Iris pigment epithelial cell (primary cell): ENCODE results near the gene BPIFA2.
"Not testable (repeated sequence)": the region's sequence is repeated elsewhere in the genome, so short reads cannot be mapped to it uniquely, and the experiment has no call there.

Experiments used
- DNase-seq: peaks from one replicate; pipeline ENCODE4 v3.0.0-alpha.2; 2011; ENCODE audit warnings: low read depth

The BPIFA2 gene

DNA sequence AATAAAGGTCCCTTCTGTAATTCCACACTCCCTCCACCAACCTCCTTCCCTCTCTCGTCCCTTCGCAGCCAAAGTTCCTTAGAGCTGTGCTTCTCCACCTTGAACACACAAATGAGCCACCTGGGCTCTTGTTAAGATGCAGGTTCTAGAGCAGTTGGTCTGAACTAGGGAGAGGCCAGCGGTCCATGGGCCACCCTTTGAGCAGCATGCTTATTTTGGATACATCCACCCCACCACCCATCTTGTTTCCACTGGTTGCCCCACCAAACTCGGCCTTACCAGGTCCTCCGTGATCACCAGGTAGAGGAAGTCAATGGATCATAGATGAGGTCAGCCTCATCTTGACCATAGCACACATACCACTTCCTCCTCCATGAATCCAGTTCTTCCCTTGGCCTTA lies 7.3 kb upstream of the BPIFA2 start:
- DNase-seq = no peak

DNA sequence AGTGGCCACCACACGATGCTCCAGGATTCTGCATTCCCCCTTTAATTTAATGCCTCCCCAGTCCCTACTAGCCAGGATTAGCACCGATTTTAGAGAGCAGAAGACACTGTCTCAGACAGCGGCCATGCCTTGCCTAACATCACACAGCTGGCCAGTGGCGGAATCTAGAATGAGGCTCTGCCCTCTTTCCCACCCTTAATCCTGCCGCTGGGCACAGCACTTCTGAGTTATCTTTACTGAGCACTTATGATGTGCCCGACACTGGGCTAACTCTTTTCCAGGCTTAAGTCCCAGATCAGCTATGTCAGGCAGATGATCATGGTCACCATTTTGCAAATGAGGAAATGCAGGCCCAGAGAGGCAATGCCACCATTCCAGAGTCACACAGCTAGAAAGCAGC lies 5.6 kb upstream of the BPIFA2 start:
- DNase-seq = no peak

- no peak for DNase-seq
These were observed 5.2 kb upstream of the BPIFA2 start for GRCh38 chr20:33162753-33163152.

DNA sequence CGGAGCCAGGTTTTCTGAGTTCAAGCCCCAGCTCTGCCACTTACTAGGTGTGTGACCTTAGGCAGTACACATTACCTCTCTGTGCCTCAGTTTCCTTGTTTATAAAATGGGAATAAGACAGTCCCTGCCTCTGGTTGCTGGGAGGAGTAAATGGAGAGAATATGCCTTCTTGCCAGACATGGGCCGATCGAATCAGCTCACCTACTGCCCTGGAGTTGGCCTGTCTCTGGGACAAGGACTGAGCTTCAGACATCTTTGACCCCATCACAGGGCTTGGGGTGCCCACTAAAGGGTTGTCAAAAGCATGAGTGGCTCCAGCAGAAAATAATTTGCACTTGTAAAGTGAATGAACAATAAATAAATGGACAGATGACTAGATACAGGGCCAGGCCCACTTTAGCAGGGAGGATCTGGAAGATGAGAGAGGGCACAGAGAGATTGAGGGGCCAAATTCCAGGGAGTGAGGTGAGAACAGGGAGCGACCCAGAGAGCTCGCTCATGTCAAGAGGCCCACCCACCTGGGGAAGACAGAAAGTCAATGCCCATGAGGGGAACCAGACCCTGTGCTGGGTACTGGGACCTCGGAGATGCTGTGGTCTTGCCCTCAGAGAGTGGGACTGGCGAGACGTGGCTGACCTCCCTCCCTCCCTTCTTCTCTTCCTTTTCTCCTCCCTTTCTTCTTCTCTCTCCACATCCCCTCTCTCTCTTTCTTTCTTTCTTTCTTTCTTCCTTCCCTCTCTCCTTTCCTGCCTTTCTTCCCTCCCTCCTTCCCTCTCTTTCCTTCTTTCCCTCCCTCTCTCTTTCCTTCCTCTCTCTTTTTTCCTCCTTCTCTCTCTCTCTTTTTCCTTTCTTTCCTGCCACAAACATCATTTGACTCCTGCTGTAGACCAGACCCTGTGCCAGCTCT lies 3.9 kb upstream of the BPIFA2 start:
- DNase-seq = no peak

DNA sequence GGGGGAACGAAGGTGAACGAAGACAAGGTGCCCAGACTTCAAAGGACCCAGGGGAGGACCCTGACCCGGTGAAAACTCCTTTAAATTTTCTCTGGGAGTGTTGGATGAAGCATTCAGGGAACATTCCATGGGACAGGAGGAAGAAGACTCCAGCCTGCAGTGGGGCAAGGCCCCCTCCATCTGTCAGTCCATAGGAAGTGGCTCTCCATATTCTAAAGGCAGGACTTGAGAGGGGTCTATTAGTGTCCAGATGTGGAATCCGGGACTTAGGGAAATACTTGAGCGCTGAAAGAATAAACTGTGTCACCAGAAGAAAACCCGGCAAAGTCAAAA lies 3.2 kb upstream of the BPIFA2 start:
- no peak for DNase-seq

- no peak for DNase-seq
These were observed 2.4 kb upstream of the BPIFA2 start for GRCh38 chr20:33165416-33166055.

DNA sequence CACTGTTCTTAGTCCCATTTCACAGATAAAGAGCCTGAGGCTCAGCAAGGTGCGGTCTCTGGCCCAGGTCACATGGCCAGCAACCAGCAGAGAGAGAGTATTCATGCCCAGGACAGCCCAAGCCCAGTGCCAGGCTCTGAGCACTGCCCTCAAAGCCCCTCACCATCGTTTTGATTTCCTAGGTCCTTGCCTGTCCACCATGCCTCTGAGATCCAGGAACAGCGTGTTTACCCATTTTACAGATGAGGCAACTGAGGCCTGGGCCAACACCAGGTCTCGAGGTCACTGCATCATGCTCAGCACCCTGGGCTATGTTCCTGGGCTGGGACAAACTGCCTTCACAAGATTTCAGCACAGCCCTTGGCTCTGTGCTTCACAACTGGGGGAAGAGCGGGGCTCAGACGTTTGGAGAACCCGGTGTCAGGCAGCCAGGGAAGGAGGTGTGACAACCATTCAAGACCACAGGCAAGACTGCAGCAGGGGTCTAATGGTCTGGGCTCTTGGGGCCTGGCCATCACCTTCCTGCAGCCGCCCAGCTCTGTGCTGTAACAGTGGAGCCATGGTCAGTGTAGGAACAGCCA lies 1.3 kb upstream of the BPIFA2 start:
- no peak for DNase-seq

GRCh38 chr20:33169176-33169794 lies 1.3 kb downstream of the BPIFA2 start:
- peak; percentile 7 for DNase-seq

DNA sequence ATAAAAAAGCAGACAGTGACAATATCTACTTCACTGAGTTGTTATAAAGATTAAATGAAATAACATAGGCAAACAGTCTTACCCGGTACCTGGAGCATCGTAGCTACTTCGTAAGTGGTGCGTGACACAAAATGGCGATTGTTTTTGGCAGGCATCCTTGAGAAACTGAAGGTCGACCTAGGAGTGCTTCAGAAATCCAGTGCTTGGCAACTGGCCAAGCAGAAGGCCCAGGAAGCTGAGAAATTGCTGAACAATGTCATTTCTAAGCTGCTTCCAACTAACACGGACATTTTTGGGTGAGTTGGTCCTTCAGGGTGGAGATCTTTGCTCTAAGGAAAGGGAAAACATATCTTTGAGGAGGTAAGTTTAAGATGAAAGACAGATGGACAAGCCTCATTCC lies 4.8 kb downstream of the BPIFA2 start:
- peak; percentile 5 for DNase-seq

- no peak for DNase-seq
These were observed 7.2 kb downstream of the BPIFA2 start for GRCh38 chr20:33175123-33175522.

GRCh38 chr20:33176101-33176500 lies 8.1 kb downstream of the BPIFA2 start:
- no peak for DNase-seq

GRCh38 chr20:33177866-33178265 lies 9.9 kb downstream of the BPIFA2 start:
- no peak for DNase-seq

GRCh38 chr20:33178726-33179125 lies 10.8 kb downstream of the BPIFA2 start:
- DNase-seq = no peak

DNA sequence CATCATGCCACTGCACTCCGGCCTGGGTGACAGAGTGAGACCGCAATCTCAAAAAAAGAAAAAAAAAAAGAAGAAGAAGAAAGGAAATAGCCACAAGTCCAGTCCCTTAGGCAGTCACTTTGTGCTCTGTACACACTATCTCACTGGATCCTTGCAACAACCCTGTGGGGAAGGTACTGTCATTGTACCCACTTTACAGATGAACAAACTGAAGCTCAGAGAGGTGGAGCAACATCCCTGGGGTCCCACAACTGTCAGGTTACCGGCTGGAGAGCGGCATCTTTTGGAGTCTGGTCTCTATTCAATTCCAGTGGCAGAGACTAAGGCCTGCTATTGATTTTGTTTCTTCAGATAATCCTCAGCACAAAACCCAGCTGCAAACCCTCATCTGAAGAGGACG lies 12.2 kb downstream of the BPIFA2 start:
- no peak for DNase-seq

DNA sequence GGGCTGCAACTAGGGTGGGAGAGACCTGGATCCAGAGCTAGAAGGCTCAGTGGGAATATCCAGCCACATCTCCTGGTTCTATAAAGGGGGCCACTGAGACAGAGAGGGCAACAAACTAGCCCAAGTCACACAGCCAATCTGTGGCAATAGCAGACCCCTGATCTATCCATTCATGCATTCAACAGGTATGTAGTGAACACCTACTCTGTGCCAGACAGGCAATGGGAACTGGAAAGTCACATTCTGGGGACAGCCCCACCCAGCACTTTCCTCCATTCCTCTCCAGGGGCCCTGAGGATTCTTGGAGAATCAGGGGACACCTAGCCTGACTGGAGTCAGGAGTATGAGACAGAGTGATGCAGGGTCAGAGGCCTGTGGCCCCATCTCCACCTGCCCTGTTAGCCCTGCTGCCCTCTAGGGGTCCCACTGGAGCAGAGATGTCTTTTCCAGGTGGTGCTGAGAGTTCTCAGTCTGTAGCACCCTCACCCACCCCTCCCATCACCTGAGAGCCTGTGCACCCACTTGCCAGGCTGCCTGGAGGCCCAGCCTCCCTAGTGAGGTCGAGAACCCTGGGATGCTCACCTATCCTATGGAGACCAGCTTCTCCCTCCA lies 13.6 kb downstream of the BPIFA2 start:
- no peak for DNase-seq

DNA sequence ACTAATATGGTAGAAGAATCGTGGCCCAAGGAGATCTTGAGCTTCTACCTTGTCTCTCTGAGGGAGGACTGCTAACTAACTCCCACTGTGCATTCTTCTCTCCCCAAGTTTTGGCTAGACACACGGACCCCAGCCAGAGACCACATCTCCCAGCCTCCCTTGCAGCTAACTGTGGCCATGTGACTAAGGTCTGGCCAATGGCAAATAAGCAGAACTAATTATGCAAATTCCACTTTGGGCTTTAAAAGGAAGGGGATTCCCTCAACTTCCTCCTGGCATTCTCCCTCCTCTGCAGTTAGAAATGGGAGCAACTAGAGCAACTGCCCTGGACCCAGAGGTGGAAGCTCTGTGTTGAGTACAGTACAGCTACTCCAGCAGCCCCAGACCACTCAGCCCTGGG lies 15.4 kb downstream of the BPIFA2 start:
- no peak for DNase-seq

DNA sequence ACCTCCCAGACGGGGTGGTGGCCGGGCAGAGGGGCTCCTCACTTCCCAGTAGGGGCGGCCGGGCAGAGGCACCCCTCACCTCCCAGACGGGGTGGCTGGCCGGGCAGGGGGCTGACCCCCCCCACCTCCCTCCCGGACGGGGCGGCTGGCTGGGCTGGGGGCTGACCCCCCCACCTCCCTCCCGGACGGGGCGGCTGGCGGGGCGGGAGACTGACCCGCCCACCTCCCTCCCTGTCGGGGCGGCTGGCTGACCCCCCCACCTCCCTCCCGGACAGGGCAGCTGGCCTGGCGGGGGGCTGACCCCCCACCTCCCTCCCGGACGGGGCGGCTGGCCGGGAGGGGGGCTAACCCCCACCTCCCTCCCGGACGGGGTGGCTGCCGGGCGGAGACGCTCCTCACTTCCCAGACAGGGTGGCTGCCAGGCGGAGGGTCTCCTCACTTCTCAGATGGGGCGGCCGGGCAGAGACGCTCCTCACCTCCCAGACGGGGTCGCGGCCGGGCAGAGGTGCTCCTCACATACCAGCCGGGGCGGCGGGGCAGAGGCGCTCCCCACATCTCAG lies 17.2 kb downstream of the BPIFA2 start:
- DNase-seq = not testable (repeated sequence)

DNA sequence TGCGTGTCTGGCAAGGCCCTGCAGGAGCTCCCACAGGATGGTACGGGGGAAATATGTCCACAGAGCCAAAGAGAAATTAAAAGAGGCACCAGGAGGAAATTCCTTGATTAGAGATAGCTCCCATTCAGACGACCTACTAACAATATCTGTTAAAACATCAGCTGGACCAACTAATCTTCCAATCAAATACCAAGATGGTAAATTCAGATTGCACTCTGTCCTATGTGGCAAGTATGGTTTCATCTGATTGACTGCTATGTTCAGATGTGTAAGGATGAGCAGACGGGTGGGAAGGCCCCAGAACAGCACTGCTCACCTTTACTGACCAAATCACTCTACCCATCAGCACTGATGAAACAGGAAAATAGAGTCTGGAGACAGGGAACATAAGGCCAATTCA lies 19.5 kb downstream of the BPIFA2 start:
- DNase-seq = no peak

DNA sequence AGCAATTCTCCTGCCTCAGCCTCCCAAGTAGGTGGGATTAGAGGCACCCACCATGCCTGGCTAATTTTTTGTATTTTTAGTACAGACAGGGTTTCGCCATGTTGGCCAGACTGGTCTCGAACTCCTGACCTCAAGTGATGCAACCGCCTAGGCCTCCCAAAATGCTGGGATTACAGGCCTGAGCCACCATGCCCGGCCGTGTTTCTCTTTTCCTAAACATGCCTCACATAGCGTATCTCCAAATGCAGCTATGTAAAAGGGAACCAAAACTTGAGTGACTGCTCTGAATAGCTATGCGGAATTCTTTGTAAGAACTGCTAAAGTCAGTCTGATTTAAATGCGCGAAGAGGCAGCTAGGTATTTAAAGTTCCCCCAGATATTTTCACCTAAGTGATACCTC lies 20.5 kb downstream of the BPIFA2 start:
- no peak for DNase-seq

DNA sequence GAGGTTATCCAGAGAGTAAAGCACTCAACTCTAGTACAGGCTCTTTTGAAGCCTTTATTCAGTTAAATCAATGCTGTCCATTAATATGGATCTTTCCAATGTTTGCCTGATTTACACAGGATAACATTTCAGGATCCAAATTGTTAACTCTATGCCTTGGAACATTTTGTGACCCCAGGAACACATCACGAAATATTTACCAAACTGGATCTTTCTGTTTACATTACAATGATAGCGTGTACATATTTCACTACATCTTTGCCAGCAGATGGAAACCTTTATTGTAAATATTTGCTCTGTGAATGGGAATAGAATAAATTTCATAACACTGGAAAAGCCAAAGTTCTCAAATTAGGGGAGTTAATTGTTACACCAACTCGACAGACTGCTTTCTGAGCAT lies 23.5 kb downstream of the BPIFA2 start:
- DNase-seq = no peak

- no peak for DNase-seq
These were observed 24.0 kb downstream of the BPIFA2 start for GRCh38 chr20:33191955-33192354.

DNA sequence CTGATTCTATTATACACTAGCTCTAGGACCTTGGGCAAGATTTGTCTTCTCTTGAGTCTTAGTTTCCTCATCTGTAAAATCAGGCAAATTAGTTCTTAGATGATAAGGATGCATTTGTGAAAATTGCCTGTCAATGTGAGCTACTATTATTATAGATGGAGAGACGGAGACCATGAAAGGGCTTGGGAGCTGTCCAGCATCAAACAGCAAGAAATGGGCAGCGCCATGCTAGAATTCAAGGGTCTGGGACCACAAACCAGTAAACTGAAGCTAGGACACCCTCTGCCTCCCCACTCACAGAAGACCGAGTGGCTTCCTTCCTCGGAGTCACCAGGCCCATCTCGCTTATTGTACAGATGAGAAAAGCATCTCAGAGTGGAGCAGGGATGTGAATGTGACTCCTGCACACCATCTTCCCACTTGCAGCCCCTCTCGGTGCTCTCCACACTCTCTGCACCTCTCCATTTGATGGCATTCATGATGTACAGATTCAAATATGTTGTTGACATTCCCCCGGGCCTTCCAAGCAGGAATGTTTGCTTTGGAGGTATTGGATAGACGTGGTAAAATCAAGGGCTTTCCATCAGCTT lies 25.0 kb downstream of the BPIFA2 start:
- no peak for DNase-seq
